Head of caudate nucleus (tissue), 42 donors: ENCODE data around the gene SLC8B1.
"Not testable (repeated sequence)": the region's sequence is repeated elsewhere in the genome, so short reads cannot be mapped to it uniquely, and the experiment has no call there.

ENCODE experiments used
- DNase-seq, 42 donors: peaks; one replicate each; pipeline versions ENCODE4 v3.0.0 to v3.0.0-alpha.2; 2020 to 2021; ENCODE audit warnings: mixed read lengths in 7 of 42
- intact Hi-C: fragments of 100-400 bp; cut with DNase I; formaldehyde crosslinking; loops from one replicate; pipeline ENCODE4 v1.15.0; 2022

Gene SLC8B1

GRCh38 chr12:113359133-113359938, 24.4 kb upstream of the SLC8B1 start:
- intact Hi-C loops, result loop anchor here (2.0 to 10.0 kb wide), 2 partner anchors 25 to 165 kb away; partner anchors contain the start of gene SLC8B1
- peak; percentile 47 to 87 (median 72) for DNase-seq

GRCh38 chr12:113358381-113359132, 23.6 kb upstream of the SLC8B1 start, which contains the start of gene PLBD2:
Gene PLBD2 (plus strand): TSS chr12:113358587. CDS start chr12:113358601, 14 bp downstream.
- DNase-seq, result peak; percentile 84 to 98 (median 96)
- intact Hi-C loops, result loop anchor here (2.0 to 10.0 kb wide), 2 partner anchors 24 to 164 kb away; partner anchors contain the start of gene SLC8B1

GRCh38 chr12:113354192-113354591, 19.3 kb upstream of the SLC8B1 start:
- not testable (repeated sequence) for DNase-seq
- intact Hi-C loops, result loop anchor here (10.0 kb wide), 1 partner anchor 159 kb away; no protein-coding TSS in a partner anchor

- intact Hi-C loops, result loop anchor here (10.0 kb wide), 1 partner anchor 156 kb away; no protein-coding TSS in a partner anchor
- DNase-seq, result no peak
These were observed 16.2 kb upstream of the SLC8B1 start for GRCh38 chr12:113351089-113351488.

- intact Hi-C loops, result no loop called here
- DNase-seq, result peak in 8 of 42 donors; percentile 18 to 61 (median 33)
These were observed 14.1 kb upstream of the SLC8B1 start for GRCh38 chr12:113348849-113349536.

GRCh38 chr12:113347892-113348291, 13.0 kb upstream of the SLC8B1 start:
- DNase-seq, result peak in 14 of 42 donors; percentile 17 to 57 (median 38)
- intact Hi-C loops, result no loop called here

- intact Hi-C loops, result no loop called here
- no peak for DNase-seq
These were observed 12.2 kb upstream of the SLC8B1 start for GRCh38 chr12:113347107-113347506.

GRCh38 chr12:113346353-113346752, 11.4 kb upstream of the SLC8B1 start:
- intact Hi-C loops, result no loop called here
- DNase-seq, result no peak

- intact Hi-C loops, result no loop called here
- DNase-seq, result no peak
These were observed 10.4 kb upstream of the SLC8B1 start for GRCh38 chr12:113345318-113345717.

- no peak for DNase-seq
- intact Hi-C loops, result no loop called here
These were observed 6.6 kb upstream of the SLC8B1 start for GRCh38 chr12:113341535-113341934.

GRCh38 chr12:113340061-113340460, 5.2 kb upstream of the SLC8B1 start:
- intact Hi-C loops, result no loop called here
- no peak for DNase-seq

GRCh38 chr12:113339540-113339939, 4.6 kb upstream of the SLC8B1 start:
- intact Hi-C loops, result no loop called here
- DNase-seq, result no peak

- DNase-seq, result peak in 6 of 42 donors; percentile 22 to 46 (median 32)
- intact Hi-C loops, result loop anchor here (2.0 kb wide), 1 partner anchor 25 kb away; the partner anchor contains the start of gene PLBD2
These were observed 778 bp downstream of the SLC8B1 start for GRCh38 chr12:113333877-113334785.

- intact Hi-C loops, result no loop called here
- DNase-seq, result no peak
These were observed 1.5 kb downstream of the SLC8B1 start for GRCh38 chr12:113333418-113333750.

GRCh38 chr12:113332688-113333417, 2.1 kb downstream of the SLC8B1 start:
- intact Hi-C loops, result no loop called here
- peak in 3 of 42 donors; percentile 18 to 35 (median 26) for DNase-seq

GRCh38 chr12:113330505-113330904, 4.4 kb downstream of the SLC8B1 start:
- DNase-seq, result no peak

GRCh38 chr12:113329791-113330417, 5.0 kb downstream of the SLC8B1 start:
- DNase-seq, result no peak
- intact Hi-C loops, result no loop called here

More at GRCh38 chr12:113330505-113330904, 4.4 kb downstream of the SLC8B1 start:
- intact Hi-C loops, result no loop called here
